Lung (tissue), 12 donors: ENCODE results near the gene PXN. TPM values are rescaled to one million over a fixed set of nuclear protein-coding genes. Genes with fewer than 3 reads are reported as not detected.

Source experiments
- ATAC-seq: fragments of 200-7000 bp; cut with Tn5 transposase; one replicate; pipeline ENCODE4 v1.9.1; 2020; ENCODE audit warnings: moderate number of reproducible peaks; ENCODE audit not compliant: insufficient read depth, low FRiP score
- DNase-seq, 3 donors: peaks; one replicate each; pipeline ENCODE4 v3.0.0-alpha.2; 2013 to 2017
- H3K27ac ChIP-seq, 2 donors: one replicate each; pipeline ENCODE4 v1.5.1; 2013; ENCODE audit warnings: mild to moderate bottlenecking in 2 of 2, moderate library complexity in 2 of 2, control low read depth in 1 of 2, inconsistent platforms in 1 of 2, low read depth in 1 of 2, low read length in 1 of 2
- H3K27me3 ChIP-seq, 3 donors: one replicate each; pipeline ENCODE4 v1.5.1; 2013; ENCODE audit warnings: low read length in 2 of 3; ENCODE audit not compliant: control insufficient read depth in 3 of 3, insufficient read depth in 3 of 3
- H3K36me3 ChIP-seq, 4 donors: one replicate each; pipeline ENCODE4 v1.5.1; 2013; ENCODE audit warnings: low read length in 4 of 4, mild to moderate bottlenecking in 1 of 4, moderate library complexity in 1 of 4; ENCODE audit not compliant: control insufficient read depth in 4 of 4, insufficient read depth in 4 of 4
- H3K4me1 ChIP-seq, 5 donors: one replicate each; pipeline ENCODE4 v1.5.1; 2013; ENCODE audit warnings: low read length in 5 of 5, mild to moderate bottlenecking in 2 of 5, moderate library complexity in 1 of 5; ENCODE audit not compliant: control insufficient read depth in 5 of 5, insufficient read depth in 5 of 5
- H3K4me3 ChIP-seq: one replicate; pipeline ENCODE4 v1.5.1; 2013; ENCODE audit warnings: mild to moderate bottlenecking, control low read depth, moderate library complexity
- H3K9ac ChIP-seq, 2 donors: one replicate each; pipeline ENCODE4 v1.5.1; 2013; ENCODE audit warnings: low read length in 2 of 2, control low read depth in 1 of 2; ENCODE audit not compliant: insufficient read depth in 1 of 2
- H3K9me3 ChIP-seq, 4 donors: one replicate each; pipeline ENCODE4 v1.5.1; 2013; ENCODE audit warnings: low read length in 3 of 4, mild to moderate bottlenecking in 1 of 4, moderate library complexity in 1 of 4; ENCODE audit not compliant: control insufficient read depth in 4 of 4, insufficient read depth in 3 of 4
- CTCF ChIP-seq: IDR thresholded peaks from 2 replicates; pipeline ENCODE4 v1.5.1; 2012; ENCODE audit warnings: mild to moderate bottlenecking; ENCODE audit errors: control extremely low read depth, extremely low read depth
- WGBS, 2 donors: extraction: QIAGEN DNeasy Blood & Tissue Kit; methylation state at CpG; one replicate each; pipeline ENCODE4 v1.1.7; 2013; 5-methylcytosine and 5-hydroxymethylcytosine counted together
- polyA plus RNA-seq, 2 donors: library from polyadenylated mRNA; stranded (reverse); fragments of 200-250 nt; gene quantifications; one replicate each; pipeline ENCODE4 v1.2.1, GENCODE V29; 2013
- total RNA-seq, 2 donors: library from RNA; depleted of rRNA in 1 of 2; stranded (reverse); fragments of >200 nt in 1 of 2; gene quantifications; one replicate each; pipeline ENCODE4 v1.2.1, GENCODE V29; 2014 to 2021
- donor health status: control.
- donor health status: control.
- donor health status: Bipolar disorder and iron deficiency.
- donor health status: healthy.
- donor health status: DM: yes; HTN: yes; CAD: no.

The PXN gene
- total and polyA plus RNA-seq, 4 donors = 81.1 to 117 (median 90.6) TPM

GRCh38 chr12:120266180-120266870, 795 bp upstream of the PXN start:
- Histone ChIP-seq H3K4me1 (peaks cover 2 to 27% (median 21%) of the 10 kb centered on the region in 5 donors), H3K36me3 (no peaks in the 10 kb centered on the region), H3K27ac (peak overlapping the region in 1 of 2 donors; percentile 52), H3K9me3 (no peaks in the 10 kb centered on the region), H3K4me3 (no peak overlapping the region), H3K9ac (no peak overlapping the region), H3K27me3 (no peaks in the 10 kb centered on the region)
- DNase-seq (no peak), ATAC-seq (no peak)
- WGBS, 2 donors = 31 to 33% methylated on average over 8 of the region's 8 CpGs
- no peak for TF ChIP-seq CTCF

DNA sequence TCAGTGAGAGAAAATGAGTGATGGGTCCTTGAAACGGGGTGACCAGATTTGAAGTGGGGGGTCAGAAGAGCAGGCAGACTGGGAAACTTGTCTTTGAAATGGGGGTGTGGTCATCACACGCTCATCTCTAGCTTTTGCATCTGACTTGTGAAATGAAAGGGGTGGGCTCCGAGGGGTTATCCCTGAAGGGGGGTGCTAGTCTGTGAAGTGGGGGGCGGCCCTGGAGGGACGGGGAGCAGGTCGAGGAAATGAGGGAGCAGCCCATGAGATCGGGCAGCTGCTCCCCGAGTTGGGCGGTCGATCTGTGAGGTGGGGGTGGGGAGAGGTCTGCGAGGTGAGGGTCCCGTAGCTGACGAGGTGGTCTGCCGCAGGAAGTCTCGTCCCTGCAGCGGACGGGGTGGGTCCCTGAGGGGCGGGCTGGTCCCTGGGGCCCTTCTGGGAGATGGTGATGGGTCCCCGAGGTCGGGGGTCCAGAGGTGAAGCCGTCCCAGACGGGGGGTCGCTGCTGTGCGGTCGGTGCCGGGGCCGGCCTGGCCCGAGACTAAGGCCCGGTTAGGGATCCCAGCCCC, 542 bp downstream of the PXN start:
- Histone ChIP-seq H3K9ac (peak overlapping the region; percentile 36 to 68), H3K4me1 (peaks cover 2 to 28% (median 21%) of the 10 kb centered on the region in 5 donors), H3K4me3 (peak overlapping the region; percentile 75), H3K27me3 (no peaks in the 10 kb centered on the region), H3K27ac (peak overlapping the region; percentile 87 to 95), H3K9me3 (no peaks in the 10 kb centered on the region), H3K36me3 (no peaks in the 10 kb centered on the region)
- no peak for DNase-seq
- no peak for TF ChIP-seq CTCF
- ATAC-seq = no peak
- WGBS, 2 donors = 2% methylated on average over 27 to 29 of the region's 29 CpGs

DNA sequence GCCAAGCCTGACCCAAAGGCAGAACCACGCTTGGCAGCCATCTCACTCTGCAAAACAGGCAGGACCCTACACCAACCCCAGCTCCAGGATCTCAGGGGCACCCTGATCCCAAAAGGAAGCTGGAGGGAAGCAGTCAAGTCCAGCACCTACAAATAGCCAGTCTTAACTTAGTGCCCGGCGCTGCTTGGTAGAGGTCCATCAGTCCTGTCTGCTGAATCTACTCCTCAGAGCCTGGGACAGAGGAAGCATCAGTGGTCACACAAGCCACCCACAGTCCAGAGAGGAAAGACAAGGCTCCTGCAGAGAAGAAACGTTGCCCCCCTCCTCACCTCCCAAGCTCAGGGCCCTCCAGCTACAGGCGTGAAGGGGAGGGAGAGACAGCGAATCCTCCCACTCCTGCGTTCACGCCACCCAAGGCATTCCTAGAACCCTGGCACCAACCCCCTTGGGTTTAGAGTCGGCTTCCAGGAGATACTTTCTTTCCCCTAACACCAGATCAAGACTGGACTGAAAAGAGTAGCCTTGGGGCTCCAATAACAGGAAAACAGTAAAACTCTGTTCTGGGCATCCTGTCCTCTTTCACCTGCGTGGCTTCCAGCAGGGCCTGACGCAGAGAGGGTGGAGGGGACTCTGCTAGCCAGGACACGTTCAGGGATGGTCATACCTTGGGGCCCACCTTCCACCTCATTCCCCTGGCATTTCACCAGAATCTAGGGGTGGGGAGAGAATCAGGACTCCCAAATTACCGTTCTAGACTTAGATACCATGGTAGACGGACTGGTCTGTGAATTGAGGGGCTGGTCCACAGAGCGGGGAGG, 1.2 kb downstream of the PXN start:
- no peaks in the 10 kb centered on the region for H3K9me3 ChIP-seq
- WGBS, 2 donors = 37 to 64% methylated on average over 15 of the region's 15 CpGs
- no peak for DNase-seq
- H3K9ac ChIP-seq = peak overlapping the region; percentile 36 to 68
- no peaks in the 10 kb centered on the region for H3K27me3 ChIP-seq
- H3K27ac ChIP-seq = peak overlapping the region; percentile 87 to 95
- peak overlapping the region; percentile 75 for H3K4me3 ChIP-seq
- no peak for TF ChIP-seq CTCF
- peaks cover 2 to 34% (median 21%) of the 10 kb centered on the region in 5 donors for H3K4me1 ChIP-seq
- no peaks in the 10 kb centered on the region for H3K36me3 ChIP-seq
- ATAC-seq = no peak
